ENCODE data around the gene SNAP23.
"Not testable (repeated sequence)": the region's sequence is repeated elsewhere in the genome, so short reads cannot be mapped to it uniquely, and the experiment has no call there.

SNAP23 gene

GRCh38 chr15:42549741-42550392 lies 54.4 kb downstream of the SNAP23 start:
- peak; percentile 39 for DNase-seq (ENCODE audit: low read depth)
- H3K4me3 ChIP-seq (ENCODE audit: low read depth, low read length), result peak overlapping the region; percentile 100
- TF ChIP-seq MAX (IDR thresholded peaks at IDR 0.05; ENCODE audit: low read depth, low read length), result no peak; the same call in 1 of the 2 replicates
- no peak for TF ChIP-seq CTCF (IDR thresholded peaks at IDR 0.05; ENCODE audit: low read depth, low read length)
- TF ChIP-seq POLR2A (IDR thresholded peaks at IDR 0.05; ENCODE audit: extremely low read depth, insufficient read length), result no peak
- TF ChIP-seq MYC (IDR thresholded peaks at IDR 0.05; ENCODE audit: low read depth, low read length), result no peak

- TF ChIP-seq MYC (IDR thresholded peaks at IDR 0.05; ENCODE audit: low read depth, low read length) (no peak), CTCF (IDR thresholded peaks at IDR 0.05; ENCODE audit: low read depth, low read length) (no peak), POLR2A (IDR thresholded peaks at IDR 0.05; ENCODE audit: extremely low read depth, insufficient read length) (no peak), MAX (IDR thresholded peaks at IDR 0.05; ENCODE audit: low read depth, low read length) (no peak)
- no peak overlapping the region for H3K4me3 ChIP-seq (ENCODE audit: low read depth, low read length)
- no peak for DNase-seq (ENCODE audit: low read depth)
These were observed 58.1 kb downstream of the SNAP23 start for GRCh38 chr15:42553554-42553953.

GRCh38 chr15:42556550-42557207 lies 61.2 kb downstream of the SNAP23 start:
- H3K4me3 ChIP-seq (ENCODE audit: low read depth, low read length); DNase-seq (ENCODE audit: low read depth): not testable (repeated sequence)

GRCh38 chr15:42558739-42559138 lies 63.3 kb downstream of the SNAP23 start:
- no peak for TF ChIP-seq POLR2A (IDR thresholded peaks at IDR 0.05; ENCODE audit: extremely low read depth, insufficient read length)
- no peak for TF ChIP-seq CTCF (IDR thresholded peaks at IDR 0.05; ENCODE audit: low read depth, low read length)
- no peak for TF ChIP-seq MAX (IDR thresholded peaks at IDR 0.05; ENCODE audit: low read depth, low read length)
- no peak for TF ChIP-seq MYC (IDR thresholded peaks at IDR 0.05; ENCODE audit: low read depth, low read length)
- DNase-seq (ENCODE audit: low read depth), result no peak
- H3K4me3 ChIP-seq (ENCODE audit: low read depth, low read length), result no peak overlapping the region

- H3K4me3 ChIP-seq (ENCODE audit: low read depth, low read length), result peak within 1 kb of the TSS; percentile 64
- TF ChIP-seq POLR2A (IDR thresholded peaks at IDR 0.05; ENCODE audit: extremely low read depth, insufficient read length) (peak; percentile 24), MYC (IDR thresholded peaks at IDR 0.05; ENCODE audit: low read depth, low read length) (peak; percentile 80), CTCF (IDR thresholded peaks at IDR 0.05; ENCODE audit: low read depth, low read length) (no peak), MAX (IDR thresholded peaks at IDR 0.05; ENCODE audit: low read depth, low read length) (peak; percentile 84)
- peak; percentile 98 for DNase-seq (ENCODE audit: low read depth)
These were observed 80.0 kb downstream of the SNAP23 start, which contains the start of gene STARD9 for GRCh38 chr15:42575188-42576039. Gene STARD9 (plus strand): TSS chr15:42575606. CDS start chr15:42575716, 110 bp downstream.
